Activated naive CD4-positive, alpha-beta T cell treated with anti-CD3 and anti-CD28 coated beads, Interleukin-2, amount 10 ng/mL, durations not matched to agents 7 days and 5 days (primary cell): ENCODE results near the gene TSPEAR.
A peak's percentile ranks its signal among the peaks of the same experiment; 100 is the strongest.
"Not testable (repeated sequence)": the region's sequence is repeated elsewhere in the genome, so short reads cannot be mapped to it uniquely, and the experiment has no call there.

Source experiments
- CTCF ChIA-PET: fragments of 350-600 bp; sonication (Branson Sonifier 250); formaldehyde crosslinking; loops from one replicate; lab custom pipeline; 2021; ENCODE audit warnings: antibody characterized with exemption; lab: Charles Lee
- DNase-seq: peaks from one replicate; pipeline ENCODE4 v3.0.0-alpha.2; 2020
- H3K27ac Mint-ChIP-seq: one replicate; pipeline ENCODE4 v1.8.0; 2021; ENCODE audit warnings: mild to moderate bottlenecking, moderate library complexity, mixed read lengths
- H3K27me3 Mint-ChIP-seq: one replicate; pipeline ENCODE4 v1.8.0; 2021; ENCODE audit warnings: mild to moderate bottlenecking, mixed read lengths
- H3K36me3 Mint-ChIP-seq: one replicate; pipeline ENCODE4 v1.8.0; 2021; ENCODE audit warnings: mixed read lengths
- H3K4me1 Mint-ChIP-seq: one replicate; pipeline ENCODE4 v1.8.0; 2021; ENCODE audit warnings: mixed read lengths
- H3K4me3 Mint-ChIP-seq: one replicate; pipeline ENCODE4 v1.8.0; 2021; ENCODE audit warnings: mild to moderate bottlenecking, moderate library complexity, mixed read lengths
- H3K9me3 Mint-ChIP-seq: one replicate; pipeline ENCODE4 v1.8.0; 2021; ENCODE audit warnings: mixed read lengths

The TSPEAR gene

GRCh38 chr21:44627831-44628233, 83.5 kb downstream of the TSPEAR start:
- Mint-ChIP-seq H3K9me3 (peaks cover 47% of the 10 kb centered on the region), H3K36me3 (peaks cover 25% of the 10 kb centered on the region), H3K4me1 (peaks cover 12% of the 10 kb centered on the region), H3K27me3 (peaks cover 26% of the 10 kb centered on the region)
- DNase-seq, CTCF ChIA-PET, H3K4me3 Mint-ChIP-seq, H3K27ac Mint-ChIP-seq: not testable (repeated sequence)

- H3K4me3 Mint-ChIP-seq, CTCF ChIA-PET, DNase-seq, H3K27ac Mint-ChIP-seq: not testable (repeated sequence)
- Mint-ChIP-seq H3K4me1 (peaks cover 12% of the 10 kb centered on the region), H3K27me3 (peaks cover 21% of the 10 kb centered on the region), H3K36me3 (peaks cover 29% of the 10 kb centered on the region), H3K9me3 (peaks cover 51% of the 10 kb centered on the region)
Measured at GRCh38 chr21:44627181-44627822, 84.1 kb downstream of the TSPEAR start.

- Mint-ChIP-seq H3K27ac (no peak within 1 kb of the TSS), H3K27me3 (peaks cover 18% of the 10 kb centered on the region), H3K9me3 (peaks cover 49% of the 10 kb centered on the region), H3K4me3 (no peak within 1 kb of the TSS), H3K36me3 (peaks cover 32% of the 10 kb centered on the region), H3K4me1 (peaks cover 12% of the 10 kb centered on the region)
- CTCF ChIA-PET, result no interaction called here
- no peak for DNase-seq
Measured at GRCh38 chr21:44626673-44627143, 84.7 kb downstream of the TSPEAR start, which contains the start of gene KRTAP10-9. Gene KRTAP10-9, plus strand, starts transcription at chr21:44627093. Its CDS starts 79 bp downstream, at chr21:44627172.

- no peak for DNase-seq
- peaks cover 18% of the 10 kb centered on the region for H3K27me3 Mint-ChIP-seq
- H3K4me1 Mint-ChIP-seq, result peaks cover 12% of the 10 kb centered on the region
- CTCF ChIA-PET, result no interaction called here
- H3K27ac Mint-ChIP-seq, result no peak overlapping the region
- H3K9me3 Mint-ChIP-seq, result peaks cover 48% of the 10 kb centered on the region
- H3K36me3 Mint-ChIP-seq, result peaks cover 31% of the 10 kb centered on the region
- H3K4me3 Mint-ChIP-seq, result no peak overlapping the region
Measured at GRCh38 chr21:44626262-44626661, 85.1 kb downstream of the TSPEAR start.

GRCh38 chr21:44625756-44626155, 85.6 kb downstream of the TSPEAR start:
- CTCF ChIA-PET, result no interaction called here
- Mint-ChIP-seq H3K27me3 (peaks cover 18% of the 10 kb centered on the region), H3K4me3 (no peak overlapping the region), H3K9me3 (peaks cover 45% of the 10 kb centered on the region), H3K36me3 (peaks cover 29% of the 10 kb centered on the region), H3K4me1 (peaks cover 12% of the 10 kb centered on the region), H3K27ac (no peak overlapping the region)
- DNase-seq, result no peak

GRCh38 chr21:44623575-44623974, 87.8 kb downstream of the TSPEAR start:
- Mint-ChIP-seq H3K36me3 (peaks cover 40% of the 10 kb centered on the region), H3K4me1 (peaks cover 16% of the 10 kb centered on the region), H3K27me3 (peaks cover 12% of the 10 kb centered on the region), H3K9me3 (peaks cover 54% of the 10 kb centered on the region), H3K4me3 (no peak overlapping the region), H3K27ac (no peak overlapping the region)
- CTCF ChIA-PET, result interaction anchor here (1.0 kb wide), 1 partner anchor 31 kb away, joined by 3 read pairs; the partner anchor contains the start of gene KRTAP12-4
- no peak for DNase-seq

- peaks cover 39% of the 10 kb centered on the region for H3K4me1 Mint-ChIP-seq
- no peak for DNase-seq
- peaks cover 55% of the 10 kb centered on the region for H3K9me3 Mint-ChIP-seq
- CTCF ChIA-PET, result no interaction called here
- peak overlapping the region; percentile 91 for H3K27ac Mint-ChIP-seq
- no peak overlapping the region for H3K4me3 Mint-ChIP-seq
- peaks cover 10% of the 10 kb centered on the region for H3K27me3 Mint-ChIP-seq
- H3K36me3 Mint-ChIP-seq, result peaks cover 44% of the 10 kb centered on the region
Measured at GRCh38 chr21:44619886-44620285, 91.5 kb downstream of the TSPEAR start.

- DNase-seq, result peak; percentile 71
- Mint-ChIP-seq H3K27ac (peak overlapping the region; percentile 91), H3K27me3 (peaks cover 6% of the 10 kb centered on the region), H3K4me1 (peaks cover 41% of the 10 kb centered on the region), H3K9me3 (peaks cover 47% of the 10 kb centered on the region), H3K36me3 (peaks cover 38% of the 10 kb centered on the region), H3K4me3 (peak overlapping the region; percentile 30)
- CTCF ChIA-PET, result interaction anchor here (0.5 to 1.2 kb wide), 3 partner anchors 35 to 45 kb away, joined by 3 read pairs; no protein-coding TSS in a partner anchor
Measured at GRCh38 chr21:44618909-44619308, 92.5 kb downstream of the TSPEAR start.

- Mint-ChIP-seq H3K4me1 (peaks cover 41% of the 10 kb centered on the region), H3K27ac (peak overlapping the region; percentile 91), H3K9me3 (peaks cover 43% of the 10 kb centered on the region), H3K27me3 (peaks cover 6% of the 10 kb centered on the region), H3K4me3 (peak overlapping the region; percentile 30), H3K36me3 (peaks cover 37% of the 10 kb centered on the region)
- CTCF ChIA-PET, result interaction anchor here (0.9 to 1.2 kb wide), 2 partner anchors 35 to 46 kb away, joined by 3 read pairs; no protein-coding TSS in a partner anchor
- no peak for DNase-seq
Measured at GRCh38 chr21:44618504-44618903, 92.9 kb downstream of the TSPEAR start.

- Mint-ChIP-seq H3K9me3 (peaks cover 38% of the 10 kb centered on the region), H3K36me3 (peaks cover 29% of the 10 kb centered on the region), H3K4me3 (no peak overlapping the region), H3K27me3 (peaks cover 11% of the 10 kb centered on the region), H3K4me1 (peaks cover 41% of the 10 kb centered on the region), H3K27ac (no peak overlapping the region)
- CTCF ChIA-PET, result no interaction called here
- no peak for DNase-seq
Measured at GRCh38 chr21:44617071-44617501, 94.3 kb downstream of the TSPEAR start.

GRCh38 chr21:44616591-44616926, 94.8 kb downstream of the TSPEAR start:
- peaks cover 11% of the 10 kb centered on the region for H3K27me3 Mint-ChIP-seq
- H3K36me3 Mint-ChIP-seq, result peaks cover 26% of the 10 kb centered on the region
- H3K4me3 Mint-ChIP-seq, result no peak overlapping the region
- no peak overlapping the region for H3K27ac Mint-ChIP-seq
- H3K9me3 Mint-ChIP-seq, result peaks cover 38% of the 10 kb centered on the region
- CTCF ChIA-PET, result no interaction called here
- no peak for DNase-seq
- H3K4me1 Mint-ChIP-seq, result peaks cover 41% of the 10 kb centered on the region

GRCh38 chr21:44615911-44616590, 95.3 kb downstream of the TSPEAR start:
- H3K4me1 Mint-ChIP-seq, result peaks cover 41% of the 10 kb centered on the region
- no peak for DNase-seq
- no peak overlapping the region for H3K27ac Mint-ChIP-seq
- CTCF ChIA-PET, result no interaction called here
- H3K27me3 Mint-ChIP-seq, result peaks cover 11% of the 10 kb centered on the region
- H3K36me3 Mint-ChIP-seq, result peaks cover 31% of the 10 kb centered on the region
- H3K9me3 Mint-ChIP-seq, result peaks cover 44% of the 10 kb centered on the region
- no peak overlapping the region for H3K4me3 Mint-ChIP-seq

GRCh38 chr21:44615466-44615865, 95.9 kb downstream of the TSPEAR start:
- Mint-ChIP-seq H3K27ac (no peak overlapping the region), H3K4me3 (no peak overlapping the region), H3K36me3 (peaks cover 27% of the 10 kb centered on the region), H3K9me3 (peaks cover 44% of the 10 kb centered on the region), H3K4me1 (peaks cover 41% of the 10 kb centered on the region), H3K27me3 (peaks cover 14% of the 10 kb centered on the region)
- CTCF ChIA-PET, result no interaction called here
- DNase-seq, result no peak

- Mint-ChIP-seq H3K27me3 (peaks cover 17% of the 10 kb centered on the region), H3K36me3 (peaks cover 24% of the 10 kb centered on the region), H3K9me3 (peaks cover 45% of the 10 kb centered on the region), H3K4me3 (no peak overlapping the region), H3K27ac (no peak overlapping the region), H3K4me1 (peaks cover 39% of the 10 kb centered on the region)
- DNase-seq, result no peak
- CTCF ChIA-PET, result no interaction called here
Measured at GRCh38 chr21:44614961-44615391, 96.4 kb downstream of the TSPEAR start.
